ENCODE data around the gene FAM110D.

GRCh38 chr1:26175346-26175745 is 16.5 kb downstream of the FAM110D start:
- TF ChIP-seq, protein P1, sequence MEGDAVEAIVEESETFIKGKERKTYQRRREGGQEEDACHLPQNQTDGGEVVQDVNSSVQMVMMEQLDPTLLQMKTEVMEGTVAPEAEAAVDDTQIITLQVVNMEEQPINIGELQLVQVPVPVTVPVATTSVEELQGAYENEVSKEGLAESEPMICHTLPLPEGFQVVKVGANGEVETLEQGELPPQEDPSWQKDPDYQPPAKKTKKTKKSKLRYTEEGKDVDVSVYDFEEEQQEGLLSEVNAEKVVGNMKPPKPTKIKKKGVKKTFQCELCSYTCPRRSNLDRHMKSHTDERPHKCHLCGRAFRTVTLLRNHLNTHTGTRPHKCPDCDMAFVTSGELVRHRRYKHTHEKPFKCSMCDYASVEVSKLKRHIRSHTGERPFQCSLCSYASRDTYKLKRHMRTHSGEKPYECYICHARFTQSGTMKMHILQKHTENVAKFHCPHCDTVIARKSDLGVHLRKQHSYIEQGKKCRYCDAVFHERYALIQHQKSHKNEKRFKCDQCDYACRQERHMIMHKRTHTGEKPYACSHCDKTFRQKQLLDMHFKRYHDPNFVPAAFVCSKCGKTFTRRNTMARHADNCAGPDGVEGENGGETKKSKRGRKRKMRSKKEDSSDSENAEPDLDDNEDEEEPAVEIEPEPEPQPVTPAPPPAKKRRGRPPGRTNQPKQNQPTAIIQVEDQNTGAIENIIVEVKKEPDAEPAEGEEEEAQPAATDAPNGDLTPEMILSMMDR (IDR thresholded peaks at IDR 0.05): no peak
- TF ChIP-seq POLR2A (IDR thresholded peaks at IDR 0.05): no peak
